HG03196 (cell line): ENCODE data around the gene NACC2.

ENCODE experiments used
- ATAC-seq: cut with Tn5 transposase; IDR thresholded peaks from one replicate; pipeline ENCODE4 v1.9.1; 2021; ENCODE audit not compliant: unreplicated experiment

NACC2 gene

DNA sequence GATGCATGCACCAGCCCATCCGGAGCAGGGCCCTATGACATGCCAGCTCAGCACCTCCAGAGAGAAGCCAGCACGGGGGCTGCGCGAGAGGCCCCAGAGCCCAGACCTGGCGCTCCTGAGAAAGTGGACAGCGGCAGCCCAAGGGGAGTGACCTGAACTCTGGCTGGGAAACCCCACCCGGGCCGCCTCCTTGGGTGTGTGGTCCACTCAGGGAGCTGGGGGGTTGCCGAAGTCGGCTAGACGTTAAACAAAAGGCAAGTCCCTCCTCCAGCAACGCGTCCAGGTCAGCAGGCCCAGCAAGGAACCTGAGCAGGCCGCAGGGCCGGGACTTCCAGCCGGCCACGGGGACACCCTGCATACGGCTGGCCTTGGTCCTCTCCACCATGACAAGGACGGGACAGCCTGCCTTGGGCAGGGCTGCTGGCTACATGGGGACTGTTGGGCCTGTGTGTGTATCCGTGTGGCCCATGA is 35.7 kb downstream of the NACC2 start:
- ATAC-seq = no peak

DNA sequence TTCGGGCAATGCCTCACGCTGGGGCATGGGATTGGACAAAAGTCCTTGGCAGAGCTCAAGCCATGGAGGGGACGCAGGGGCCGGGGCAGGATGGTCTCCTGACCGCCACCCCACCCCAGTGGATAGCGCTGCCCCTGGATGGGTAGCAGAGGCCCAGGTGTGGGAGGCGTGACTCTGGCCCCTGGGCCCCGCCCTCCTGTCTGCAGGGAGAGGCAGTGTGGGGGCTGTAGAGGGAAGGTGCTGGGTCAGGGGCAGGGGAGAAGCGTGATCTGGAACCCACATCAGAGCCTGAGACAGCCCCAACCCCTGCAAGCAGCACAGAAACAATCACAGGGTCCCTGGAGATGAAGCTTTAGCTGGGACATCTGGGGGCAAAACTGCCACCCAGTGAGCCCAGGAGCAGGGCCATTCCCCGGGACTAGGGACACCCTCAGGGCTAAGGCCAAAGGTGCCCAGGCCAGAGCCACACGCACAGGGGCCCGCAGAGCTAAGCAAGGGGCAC is 36.2 kb downstream of the NACC2 start:
- no peak for ATAC-seq

DNA sequence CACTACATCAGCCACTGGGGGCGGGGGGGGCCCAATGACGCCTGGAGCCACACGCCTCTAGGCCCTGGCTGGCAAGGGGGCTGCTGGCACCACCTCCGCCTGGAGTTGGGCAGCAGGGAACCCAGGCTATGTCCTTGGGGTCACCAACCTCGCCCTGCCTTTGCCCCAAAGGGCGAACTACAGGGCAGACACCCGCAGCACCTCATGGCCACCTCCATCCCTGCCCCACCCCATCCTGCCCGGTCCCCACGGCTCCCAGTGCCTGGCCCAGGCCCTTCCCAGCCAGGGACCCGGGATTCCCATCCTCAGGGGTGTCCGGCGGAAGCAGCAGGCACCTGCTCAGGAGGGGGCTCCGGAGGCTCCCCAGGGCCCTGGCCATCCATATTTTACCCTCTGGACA is 37.0 kb downstream of the NACC2 start:
- no peak for ATAC-seq

DNA sequence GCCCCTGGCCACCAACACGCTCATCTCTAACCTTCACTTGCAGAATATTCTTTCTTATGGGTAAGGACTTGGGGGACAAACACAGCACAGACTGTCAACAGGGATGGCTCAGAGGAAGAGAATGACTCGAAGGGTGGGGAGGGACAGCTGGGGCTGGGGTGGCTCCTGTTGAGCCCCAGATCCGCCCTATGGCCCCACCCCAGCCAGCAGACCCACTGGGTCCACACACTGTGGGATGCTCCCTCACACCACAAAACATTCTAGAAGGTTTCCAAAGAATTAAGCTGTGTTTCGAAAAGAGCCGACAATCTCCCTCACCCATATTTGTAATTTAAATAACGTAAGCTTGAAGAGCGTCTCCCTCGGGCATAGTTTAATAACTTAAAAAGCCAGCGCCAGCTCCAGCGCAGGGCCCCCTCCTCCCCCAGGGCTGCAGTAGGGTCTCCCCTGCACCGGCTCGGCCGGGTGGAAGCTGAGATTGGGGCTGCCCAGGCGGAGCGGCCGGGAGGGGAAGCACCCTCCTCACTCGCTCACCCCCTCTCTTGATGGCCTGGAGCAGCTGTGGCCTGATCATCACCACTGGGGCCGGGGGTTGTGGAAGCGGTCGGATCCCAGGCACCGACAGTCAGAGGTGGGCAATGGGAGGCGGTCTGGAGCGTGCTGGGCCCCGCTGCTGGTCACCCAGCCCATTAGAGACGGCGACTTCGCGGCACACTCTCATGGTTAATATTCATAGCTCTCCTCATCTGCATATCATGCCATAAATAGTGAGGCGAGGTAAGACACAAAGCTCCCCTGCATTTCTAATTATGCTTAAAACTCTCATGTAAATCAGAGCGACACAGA is 37.6 kb downstream of the NACC2 start:
- no peak for ATAC-seq

DNA sequence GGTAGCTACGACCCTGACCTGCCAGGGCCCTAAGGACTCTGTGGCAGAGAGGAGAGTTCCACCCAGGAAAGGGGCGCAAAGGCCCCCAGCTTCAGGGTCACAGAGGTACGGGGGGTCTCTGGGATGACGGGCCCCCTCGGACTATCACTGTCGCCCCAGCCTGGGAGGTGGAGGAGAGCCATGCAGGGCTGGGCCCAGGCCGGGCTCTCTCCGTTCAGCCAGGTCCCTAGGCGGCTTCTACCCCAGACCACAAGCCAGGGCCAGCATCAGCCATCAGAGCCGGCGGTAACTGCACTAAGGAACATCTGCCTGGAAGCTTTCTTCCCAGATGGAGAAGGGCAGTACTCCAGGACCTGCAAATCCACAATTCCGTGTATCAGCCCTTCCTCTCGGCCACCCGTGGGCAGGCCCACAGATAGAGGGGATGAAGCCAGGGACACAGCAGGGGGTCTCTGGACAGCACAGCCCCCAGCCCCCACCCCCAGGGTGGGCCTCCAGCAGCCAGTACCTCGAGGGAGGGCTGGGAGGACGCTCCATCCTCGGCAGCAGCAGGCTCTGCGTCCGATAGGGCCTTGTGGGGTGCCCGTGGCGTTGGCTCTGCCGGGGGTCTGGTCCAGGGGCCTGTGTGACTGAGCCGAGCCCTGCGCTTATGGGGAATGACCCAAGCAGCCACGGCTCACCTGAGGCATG is 38.4 kb downstream of the NACC2 start:
- ATAC-seq = no peak

DNA sequence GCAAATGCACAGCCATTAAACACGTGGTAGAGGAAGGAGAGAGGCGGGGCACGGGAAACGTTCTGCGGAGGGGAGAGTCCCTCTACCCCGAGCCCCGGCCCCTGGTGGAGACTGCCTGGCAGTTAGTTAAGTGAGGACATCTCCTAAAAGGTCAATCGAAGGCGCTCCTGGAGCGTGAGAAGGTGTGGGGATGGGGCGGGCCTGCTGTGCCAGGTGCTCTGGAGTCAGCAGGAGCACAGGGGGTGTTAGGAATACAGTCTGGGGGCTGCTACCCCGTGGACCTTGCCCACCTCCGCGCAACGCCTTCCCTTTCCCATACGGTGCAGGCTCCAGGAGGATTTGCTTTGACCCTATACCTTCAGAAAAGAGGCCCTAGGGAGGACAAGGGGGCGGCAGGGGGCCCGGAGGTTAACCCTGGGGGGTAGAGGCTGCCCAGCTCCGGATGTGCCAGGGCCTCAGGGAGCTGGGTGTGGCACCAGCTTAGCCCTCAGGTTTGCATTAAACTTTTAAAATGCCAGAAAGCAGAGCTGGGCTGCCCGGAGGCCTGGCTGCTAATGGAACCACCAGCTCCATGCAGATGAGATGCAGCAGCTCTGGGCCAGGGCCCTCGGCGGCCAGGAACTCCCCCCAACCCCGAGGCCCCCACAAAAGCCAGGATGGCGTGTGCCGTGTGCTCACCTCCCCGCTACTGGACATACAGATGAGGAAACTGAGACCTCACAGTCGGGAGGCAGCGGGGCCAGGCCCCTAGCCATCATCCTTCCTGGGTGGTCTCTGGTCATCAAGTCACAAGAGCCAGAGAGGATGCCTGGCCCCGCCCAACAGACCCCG is 39.2 kb downstream of the NACC2 start:
- ATAC-seq = no peak

DNA sequence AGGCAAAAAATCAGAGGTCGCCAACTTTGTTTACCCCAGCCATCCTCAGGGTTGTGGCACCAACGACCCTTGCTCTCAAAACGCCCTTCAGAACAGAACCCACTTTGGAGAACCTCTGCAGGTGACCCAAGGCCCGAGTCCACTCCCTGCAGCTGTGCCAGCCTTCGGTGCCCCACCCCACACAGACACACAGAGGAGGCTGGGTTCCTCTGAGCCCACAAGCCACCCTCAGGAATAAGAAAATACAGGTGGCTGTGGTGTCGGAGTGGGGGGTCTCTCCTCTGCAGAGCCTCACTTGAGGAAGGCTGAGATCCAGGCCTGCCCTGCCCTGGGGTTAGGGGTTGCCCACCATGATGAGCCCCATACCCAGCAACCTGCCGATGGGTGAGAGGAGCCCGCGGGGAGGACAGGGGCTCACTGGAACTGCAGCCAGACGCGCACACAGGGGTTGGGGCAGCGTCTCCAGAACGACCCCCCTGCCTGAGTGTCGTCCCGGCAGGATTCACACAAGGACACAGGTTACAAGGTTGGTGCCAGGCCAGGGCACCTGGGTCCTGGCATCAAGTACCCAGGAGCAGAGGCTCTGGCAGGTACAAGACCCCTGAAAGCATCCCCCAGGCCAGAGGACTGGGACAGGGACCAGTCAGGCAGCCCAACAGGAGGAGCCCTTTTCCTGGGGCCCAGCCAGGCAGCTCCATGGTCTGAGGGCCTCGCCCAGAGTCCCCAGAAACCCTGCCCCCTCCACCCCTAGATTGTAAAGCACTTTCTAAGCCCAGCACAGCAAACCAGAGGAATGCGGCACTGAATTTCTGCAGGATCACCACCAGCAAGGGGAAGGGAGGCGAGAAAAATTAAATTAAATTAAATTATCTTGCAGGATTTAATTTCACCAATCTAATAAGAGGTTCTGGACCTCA is 40.0 kb downstream of the NACC2 start:
- ATAC-seq = no peak

DNA sequence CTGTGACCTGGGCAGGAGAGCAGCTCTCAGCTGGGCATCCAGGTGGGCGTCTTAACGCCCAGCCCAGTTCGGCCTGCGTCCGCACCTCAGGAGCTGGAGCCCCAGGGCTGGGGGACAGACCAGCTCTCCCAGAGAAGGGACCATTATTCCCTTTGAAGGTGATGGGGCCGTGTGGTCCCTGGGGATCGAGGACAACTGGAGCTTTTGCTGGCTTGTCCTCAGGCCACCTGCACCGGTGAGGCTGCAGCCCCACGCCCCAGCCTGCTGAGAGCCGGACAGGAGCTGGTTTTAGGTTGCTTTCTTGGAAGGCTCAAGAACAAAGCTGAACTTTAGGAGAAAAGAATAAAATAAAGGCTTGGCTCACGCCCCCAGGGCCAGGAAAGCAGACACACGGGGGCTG is 40.9 kb downstream of the NACC2 start:
- no peak for ATAC-seq

DNA sequence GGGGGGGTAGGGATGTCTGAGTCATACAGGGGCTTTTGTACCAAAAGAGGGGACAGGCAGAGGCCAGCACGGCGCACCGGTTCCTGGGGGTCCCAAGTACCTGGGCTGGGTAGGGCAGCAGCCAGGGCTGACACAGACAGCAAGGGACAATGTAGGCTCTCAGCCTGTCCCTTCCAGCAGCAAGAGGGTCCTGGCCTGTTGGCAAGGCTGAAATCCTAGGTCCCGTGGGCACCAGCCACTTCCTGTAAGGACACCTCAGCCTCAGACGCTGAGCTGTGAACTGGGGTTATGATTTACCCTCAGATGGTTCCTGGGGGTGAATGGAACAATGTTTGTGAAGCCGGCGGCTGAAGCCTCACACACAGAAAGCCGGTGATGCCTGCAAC is 41.3 kb downstream of the NACC2 start:
- no peak for ATAC-seq

DNA sequence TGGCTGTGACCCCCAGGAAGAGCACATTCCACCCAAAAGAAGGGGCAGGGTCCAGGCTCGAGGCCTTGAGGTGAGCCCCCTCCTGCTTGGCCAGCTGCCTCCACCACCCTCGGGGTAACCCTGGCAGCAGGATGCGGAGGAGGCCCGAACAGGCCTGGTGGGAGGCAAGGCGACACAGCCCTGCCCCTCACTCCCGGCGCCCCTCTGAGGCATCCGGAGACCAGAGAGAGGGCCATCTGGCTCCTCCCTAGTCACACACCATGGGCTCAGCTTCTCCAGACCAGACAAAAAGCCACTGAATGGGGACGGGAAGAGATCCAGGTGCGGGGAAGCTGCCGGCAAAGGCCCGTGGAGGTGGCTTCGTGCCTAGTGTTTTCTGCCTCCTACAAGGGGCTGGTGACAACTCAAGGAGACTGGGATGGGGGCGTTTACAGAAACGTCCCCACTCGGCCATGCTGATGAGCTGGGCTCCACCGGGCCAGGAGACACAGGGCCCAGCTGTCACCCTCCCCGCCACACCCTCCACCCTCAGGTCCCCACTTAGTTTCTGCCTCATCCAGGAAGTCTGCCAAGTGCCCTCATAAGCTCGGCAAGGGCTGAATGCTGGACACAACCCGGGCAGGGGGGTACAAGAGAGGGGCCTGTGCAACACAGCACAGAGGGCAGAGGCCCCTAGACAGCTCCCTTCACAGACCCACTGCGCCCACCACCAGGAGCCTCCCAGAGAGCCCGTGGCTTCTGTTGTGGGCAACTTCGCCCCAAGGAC is 41.9 kb downstream of the NACC2 start:
- ATAC-seq = no peak

DNA sequence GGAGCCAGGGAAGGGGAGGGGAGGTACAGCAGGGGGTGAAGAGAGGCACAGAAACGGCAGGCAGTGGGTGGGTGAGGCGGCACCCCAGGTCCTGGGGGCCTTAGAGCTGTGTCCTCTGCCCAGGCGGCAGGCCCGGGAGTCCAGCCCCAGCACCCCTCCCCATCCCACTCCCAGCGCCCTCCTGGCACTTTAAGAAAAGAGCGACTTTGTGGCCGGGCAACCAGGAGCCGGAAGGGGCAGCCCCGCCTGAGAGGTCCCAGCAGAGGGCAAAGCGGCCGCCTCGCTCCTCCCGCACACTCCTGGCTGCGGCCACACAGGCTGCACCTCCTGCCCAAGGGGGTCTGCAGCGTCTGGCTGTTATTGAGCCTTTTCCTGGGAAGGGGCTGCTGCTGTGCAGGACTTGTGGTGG is 42.6 kb downstream of the NACC2 start:
- ATAC-seq = no peak

DNA sequence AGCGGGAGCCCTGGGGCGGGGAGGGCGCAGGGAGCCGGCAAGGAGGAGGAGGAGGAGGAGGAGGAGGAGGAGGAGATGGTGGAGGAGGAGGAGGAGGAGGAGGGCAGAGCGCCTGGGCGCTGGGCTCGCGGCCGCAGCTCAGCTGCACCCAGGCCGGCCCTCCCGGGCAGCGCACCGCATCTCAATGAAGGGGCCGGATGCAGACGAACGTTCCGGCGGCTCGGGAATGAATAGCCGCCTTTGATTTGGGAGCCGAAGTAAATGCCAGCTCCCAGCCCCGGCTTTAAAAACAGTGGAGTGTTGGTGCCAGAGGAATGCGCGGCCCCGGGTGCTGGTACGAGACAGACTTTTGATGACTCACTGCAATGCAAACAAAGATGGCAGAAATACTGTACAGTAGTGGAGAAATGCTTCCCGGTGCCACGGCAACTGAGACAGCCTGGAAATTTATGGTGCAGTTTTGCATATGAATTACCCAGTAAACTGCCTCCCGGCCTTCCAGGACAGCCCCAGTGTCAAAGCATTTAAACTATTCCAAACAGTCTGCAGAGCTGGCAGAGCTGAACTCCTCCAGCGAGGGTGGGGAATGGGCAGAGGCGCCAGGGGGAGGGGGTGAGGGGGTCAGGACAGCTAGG is 43.1 kb downstream of the NACC2 start:
- ATAC-seq = no peak

DNA sequence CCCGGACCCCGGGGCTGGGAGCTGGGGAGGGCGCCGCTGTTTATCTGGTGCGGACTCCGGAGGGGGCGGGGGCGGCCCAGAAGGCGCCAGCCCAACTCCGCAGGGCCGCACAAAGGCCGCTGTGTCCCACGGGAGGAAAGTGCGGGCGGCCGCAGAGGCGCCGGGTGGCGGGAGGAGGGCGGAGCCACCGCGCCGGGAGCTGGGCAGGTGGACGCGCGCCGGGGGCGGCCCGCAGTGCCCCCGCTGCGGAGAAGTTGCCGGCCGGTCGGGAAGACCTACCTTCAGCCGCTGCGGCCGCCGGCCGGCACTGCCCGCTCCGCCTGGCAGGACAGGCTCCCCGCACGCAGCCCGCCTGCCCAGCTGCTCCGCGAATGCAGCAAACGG is 43.6 kb downstream of the NACC2 start:
- ATAC-seq = no peak

DNA sequence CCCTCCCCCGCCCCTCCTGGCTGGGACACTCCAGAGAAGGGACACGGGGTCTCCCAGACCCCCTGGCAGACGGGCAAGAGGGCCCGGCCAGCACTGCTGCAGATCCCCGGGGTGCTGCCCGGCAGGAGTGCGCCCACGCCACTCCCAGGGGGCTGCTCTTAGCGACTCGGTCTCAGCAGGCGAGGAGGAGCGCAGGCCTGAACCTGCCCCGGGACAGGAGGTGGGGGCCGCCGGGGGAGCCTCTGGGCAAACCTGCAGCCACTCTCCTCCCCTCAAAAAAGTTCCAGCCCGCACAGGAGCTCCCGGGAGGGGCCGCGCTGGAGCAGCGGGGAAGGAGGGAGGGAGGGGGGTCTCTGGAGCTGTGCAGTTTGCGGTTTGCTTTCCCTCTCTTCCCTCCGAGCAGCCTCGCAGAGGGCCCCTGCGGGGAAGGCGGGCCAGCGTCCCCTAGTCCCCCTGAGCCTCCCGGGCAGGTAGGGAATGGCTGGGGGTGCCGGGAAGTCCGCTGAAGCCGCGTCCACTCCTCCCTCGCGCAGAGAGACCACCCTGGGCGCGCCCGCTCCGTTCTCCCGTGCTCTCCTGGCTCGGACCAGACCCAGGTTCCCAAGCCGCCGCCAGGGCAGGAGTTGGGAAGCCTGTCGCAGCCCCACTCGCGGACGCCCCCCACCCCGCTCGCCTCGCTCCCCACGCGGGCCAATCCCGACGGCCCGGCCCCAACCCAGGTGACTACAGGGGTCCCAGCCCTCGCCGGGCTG is 44.2 kb downstream of the NACC2 start:
- ATAC-seq = no peak

DNA sequence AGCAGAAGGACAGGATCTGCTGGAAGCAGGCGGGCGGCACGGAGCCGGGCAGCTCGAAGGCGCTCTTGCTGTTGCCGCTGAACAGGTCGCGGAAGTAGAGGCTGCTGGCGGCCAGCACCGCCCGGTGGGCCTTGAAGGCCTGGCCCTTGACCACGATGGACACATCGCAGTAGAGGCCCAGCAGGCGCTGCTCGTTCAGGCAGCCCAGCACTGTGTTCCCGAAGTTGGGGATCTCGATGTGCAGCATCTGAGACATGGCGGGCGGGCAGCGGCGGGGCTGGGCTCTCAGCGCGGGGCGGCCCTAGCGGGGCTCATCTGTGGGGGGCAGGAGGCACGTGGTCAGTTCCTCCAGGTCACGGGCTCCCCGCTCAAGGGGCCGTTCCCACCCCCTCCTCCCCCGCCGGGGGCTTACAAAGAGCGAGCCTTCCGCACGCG is 44.8 kb downstream of the NACC2 start:
- no peak for ATAC-seq

DNA sequence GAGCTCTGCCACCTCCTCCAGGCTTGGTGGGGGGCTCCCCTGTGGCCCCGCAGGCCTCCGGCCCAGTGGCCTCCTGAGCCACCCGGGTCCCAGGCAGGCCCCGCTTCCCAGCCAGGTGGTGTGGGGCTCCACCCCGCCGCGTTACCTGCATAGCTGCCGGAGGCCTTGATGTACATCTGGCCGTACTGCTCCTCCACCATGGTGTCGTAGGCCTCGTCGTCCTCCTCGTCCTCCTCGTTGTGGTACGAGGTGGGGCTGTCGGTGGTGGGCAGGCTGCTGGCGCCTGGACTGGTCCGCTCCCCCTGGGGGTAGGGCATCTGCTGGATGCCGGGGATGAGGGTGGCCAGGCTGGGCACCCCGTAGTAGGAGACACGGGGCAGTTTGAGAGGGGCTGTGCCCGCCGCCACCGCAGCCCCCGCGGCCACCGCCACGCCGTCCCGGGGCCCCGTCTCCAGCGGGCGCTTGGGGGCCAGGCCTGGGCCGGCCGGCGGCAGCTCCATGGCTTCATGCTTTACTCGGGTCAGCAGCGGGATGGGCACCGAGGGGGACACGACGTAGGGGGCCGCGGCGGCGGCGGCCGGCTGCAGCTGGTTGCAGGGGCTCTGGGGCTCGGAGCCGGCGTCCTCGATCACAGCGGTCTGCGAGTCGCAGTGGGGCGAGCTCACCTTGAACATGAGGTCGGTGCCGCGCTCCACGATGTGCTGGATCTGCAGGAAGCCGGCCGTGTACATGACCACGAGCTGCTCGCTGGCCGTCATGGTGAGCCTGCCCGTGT is 45.4 kb downstream of the NACC2 start:
- ATAC-seq = no peak

DNA sequence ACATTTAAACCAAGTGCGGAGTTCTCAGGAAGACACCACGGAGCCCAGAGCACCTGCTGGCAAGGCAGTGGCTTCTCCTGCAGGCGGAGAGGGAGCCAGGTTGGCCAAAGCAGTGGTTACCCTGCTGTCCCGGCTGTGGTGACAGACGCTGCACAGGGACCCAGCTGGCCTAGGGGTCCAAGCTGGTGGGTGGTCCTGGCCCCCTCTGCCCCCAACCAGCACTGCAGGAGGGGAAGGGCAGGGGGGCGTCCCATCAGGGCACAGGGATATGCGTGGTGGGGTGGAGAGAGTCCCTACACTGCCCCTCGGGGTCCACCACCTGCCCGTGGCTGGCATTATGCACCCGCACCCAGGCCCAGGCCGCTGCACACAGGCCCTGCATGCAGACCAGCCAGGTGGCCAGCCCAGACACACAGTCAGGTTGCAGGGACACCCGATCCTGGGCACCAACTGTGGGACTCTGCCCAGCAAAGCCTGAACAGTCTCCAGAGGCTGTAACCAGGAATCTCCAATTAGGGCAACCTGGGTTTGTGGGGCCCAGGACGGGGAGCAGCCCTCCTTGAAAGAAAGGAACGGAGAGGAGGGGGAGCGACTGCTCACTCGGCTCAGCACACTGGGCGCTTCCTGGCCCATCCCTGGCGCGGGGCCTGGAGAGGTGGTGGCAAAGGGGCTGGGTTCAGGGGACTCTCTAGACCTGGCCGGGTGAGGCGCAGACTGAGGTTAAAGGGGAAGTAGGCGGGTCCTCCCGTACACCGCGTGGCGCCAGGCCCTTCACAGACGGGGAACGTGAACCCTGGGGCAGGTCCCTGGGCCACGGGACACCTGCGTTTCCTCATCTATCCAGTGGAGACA is 46.3 kb downstream of the NACC2 start:
- ATAC-seq = no peak
